ENCODE results near the gene SMARCAD1.
"Not testable (repeated sequence)": the region's sequence is repeated elsewhere in the genome, so short reads cannot be mapped to it uniquely, and the experiment has no call there.

- TF ChIP-seq YY1 (IDR thresholded peaks at IDR 0.05; ENCODE audit: borderline replicate concordance in 1 of 3, control insufficient read depth in 1 of 3, extremely low read depth in 1 of 3, insufficient read depth in 3 of 3, insufficient read length in 1 of 3, insufficient replicate concordance in 2 of 3, low read depth in 1 of 3, low read length in 2 of 3); RFX5 (IDR thresholded peaks at IDR 0.05; ENCODE audit: low read depth, low read length); HOMEZ (CRISPR knock-in tag; IDR thresholded peaks at IDR 0.05): not testable (repeated sequence)
Observed at GRCh38 chr4:94295473-94295872, 87.8 kb downstream of the SMARCAD1 start.

Data from K562 (cell line).